ENCODE results near the gene HSPG2.

The HSPG2 gene

DNA sequence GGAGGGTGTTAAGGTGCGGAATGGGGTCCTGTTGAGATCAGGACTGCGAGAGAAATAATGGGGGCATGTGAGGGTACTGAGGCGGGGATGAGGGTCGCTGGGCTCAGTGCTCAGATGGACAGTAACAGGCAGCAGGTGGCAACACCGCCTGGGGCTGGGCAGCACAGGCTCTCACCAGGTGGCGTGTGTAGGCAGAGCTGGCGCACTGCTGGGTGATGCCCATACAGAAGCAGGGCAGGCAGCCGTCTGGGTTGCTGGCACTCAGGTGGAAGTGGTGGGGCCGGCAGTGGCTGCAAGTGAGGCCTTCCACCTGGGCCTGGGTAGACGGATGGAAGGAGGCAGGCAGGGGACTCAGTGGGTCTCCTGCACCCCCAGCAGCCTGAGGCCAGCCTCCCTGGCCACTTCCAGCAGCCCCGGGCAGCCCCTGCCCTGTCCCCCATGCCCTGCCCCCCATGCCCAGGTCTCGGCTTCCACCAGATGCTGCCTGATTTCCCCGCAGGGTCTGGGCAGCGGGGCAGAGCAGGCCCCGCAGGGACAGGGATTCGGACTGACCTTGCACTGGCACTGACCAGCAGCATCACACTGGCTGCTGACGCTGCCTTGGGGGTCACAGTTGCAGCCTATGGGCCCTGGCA, 64.5 kb downstream of the HSPG2 start:
- no peak overlapping the region for H3K4me3 ChIP-seq (ENCODE audit: low read depth, low read length)
- DNase-seq (ENCODE audit: low read depth), result no peak

DNA sequence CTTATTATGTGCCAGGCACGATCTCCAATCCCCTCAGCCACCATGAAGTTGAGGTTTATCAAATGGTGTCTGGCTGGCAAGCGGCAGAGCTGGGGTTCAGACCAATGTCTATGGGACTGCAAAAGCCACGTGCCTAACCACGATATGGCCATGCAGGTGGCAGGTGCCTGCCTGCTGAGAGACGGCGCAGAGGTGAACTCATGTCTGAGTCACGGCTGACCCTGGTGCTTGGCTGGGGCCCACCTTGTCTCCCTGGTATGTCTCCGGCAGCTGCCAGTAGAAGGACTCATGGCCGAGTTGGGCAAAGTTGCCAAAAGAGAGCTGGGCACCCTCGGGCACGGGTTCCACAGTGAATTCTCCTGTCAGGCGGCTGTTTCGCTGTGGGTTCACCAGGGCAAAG, 65.2 kb downstream of the HSPG2 start:
- no peak overlapping the region for H3K4me3 ChIP-seq (ENCODE audit: low read depth, low read length)
- no peak for DNase-seq (ENCODE audit: low read depth)

DNA sequence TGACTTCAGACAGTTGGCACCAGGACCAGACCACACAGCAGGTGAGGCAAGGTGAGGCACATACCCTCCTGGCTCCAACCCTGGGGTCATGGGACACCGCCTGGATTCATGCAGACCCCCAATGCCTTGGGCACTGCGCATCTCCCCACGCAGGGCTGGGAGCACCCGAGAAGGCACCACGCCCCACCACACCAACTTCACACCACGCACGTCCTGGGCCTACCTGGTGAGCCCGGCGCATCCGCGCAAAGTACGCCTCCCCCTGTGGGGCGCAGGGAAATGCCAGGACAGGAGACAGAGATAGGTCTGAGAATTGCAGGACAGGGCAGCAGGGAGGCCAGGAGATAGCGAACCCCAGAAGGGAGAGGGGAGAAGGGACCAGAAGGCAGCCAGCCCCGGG, 66.5 kb downstream of the HSPG2 start:
- no peak for DNase-seq (ENCODE audit: low read depth)
- H3K4me3 ChIP-seq (ENCODE audit: low read depth, low read length), result no peak overlapping the region

DNA sequence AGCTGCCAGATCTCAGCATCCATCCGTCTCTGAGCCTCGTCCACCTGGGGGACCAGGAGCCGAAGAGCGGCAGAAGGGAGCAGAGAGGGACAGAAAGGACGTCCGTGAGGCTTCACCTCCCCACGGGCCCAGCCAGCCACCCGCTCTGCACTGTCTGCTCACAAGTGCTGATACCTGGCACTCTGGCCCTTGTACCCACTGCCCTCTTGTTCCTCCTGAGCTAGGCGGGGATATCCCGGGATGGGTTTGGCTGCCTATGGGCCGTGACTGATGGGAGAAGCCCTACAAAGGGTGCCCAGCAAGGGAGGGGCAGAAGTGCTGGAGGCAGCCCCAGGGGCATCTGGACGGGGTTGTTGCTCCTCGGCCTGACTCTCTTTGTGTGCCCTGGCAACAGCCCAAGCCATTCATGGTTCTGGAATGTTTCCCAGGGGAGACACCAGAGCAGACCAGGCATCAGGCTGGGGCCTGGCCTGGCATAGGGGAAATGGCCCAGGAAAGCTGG, 67.4 kb downstream of the HSPG2 start:
- no peak overlapping the region for H3K4me3 ChIP-seq (ENCODE audit: low read depth, low read length)
- DNase-seq (ENCODE audit: low read depth), result peak; percentile 60

DNA sequence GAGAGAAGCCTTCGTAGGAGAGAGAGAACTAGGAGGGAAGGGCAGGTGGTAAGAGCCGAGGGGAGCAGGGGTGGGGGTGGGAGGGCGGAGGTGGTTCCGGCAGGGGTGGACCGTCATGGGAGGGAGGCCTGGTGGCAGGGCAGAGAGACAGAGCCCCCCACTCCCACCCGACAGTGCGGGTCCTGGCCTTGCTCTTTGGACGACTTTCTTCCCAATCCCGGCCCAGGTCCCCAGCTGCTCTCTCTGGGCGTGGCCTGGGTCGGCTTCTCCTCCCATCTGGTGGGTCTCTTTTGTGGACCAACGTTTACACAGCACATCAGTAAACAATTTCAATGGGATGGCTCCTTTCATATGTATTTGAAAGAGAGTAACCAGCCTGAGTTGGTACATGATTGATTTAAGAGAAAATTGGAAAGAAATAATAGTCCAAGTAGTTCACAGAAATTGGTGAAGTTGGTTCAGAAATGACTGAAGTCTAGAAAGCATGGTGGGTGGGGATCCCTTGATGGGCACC, 68.1 kb downstream of the HSPG2 start:
- H3K4me3 ChIP-seq (ENCODE audit: low read depth, low read length), result no peak overlapping the region
- no peak for DNase-seq (ENCODE audit: low read depth)

DNA sequence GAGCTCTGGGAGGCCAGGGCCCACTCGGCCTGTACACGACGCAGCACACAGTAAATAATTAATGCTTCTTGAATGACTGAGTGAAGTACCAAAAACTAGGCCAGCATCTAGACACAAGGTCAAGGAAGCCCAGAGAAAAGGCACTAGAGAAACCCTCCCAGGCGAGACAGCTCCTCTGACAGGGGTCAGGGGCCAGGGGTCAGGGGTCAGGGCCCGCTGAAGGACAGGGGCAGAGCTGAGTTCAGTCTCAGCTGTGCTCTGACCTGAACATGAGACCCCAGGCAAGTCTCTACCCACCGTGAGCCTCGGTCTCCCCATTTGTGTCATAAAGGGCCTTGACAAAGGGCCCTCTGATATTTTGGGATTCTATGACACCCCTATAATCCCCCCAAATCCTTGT, 68.6 kb downstream of the HSPG2 start:
- no peak for DNase-seq (ENCODE audit: low read depth)
- H3K4me3 ChIP-seq (ENCODE audit: low read depth, low read length), result no peak overlapping the region

DNA sequence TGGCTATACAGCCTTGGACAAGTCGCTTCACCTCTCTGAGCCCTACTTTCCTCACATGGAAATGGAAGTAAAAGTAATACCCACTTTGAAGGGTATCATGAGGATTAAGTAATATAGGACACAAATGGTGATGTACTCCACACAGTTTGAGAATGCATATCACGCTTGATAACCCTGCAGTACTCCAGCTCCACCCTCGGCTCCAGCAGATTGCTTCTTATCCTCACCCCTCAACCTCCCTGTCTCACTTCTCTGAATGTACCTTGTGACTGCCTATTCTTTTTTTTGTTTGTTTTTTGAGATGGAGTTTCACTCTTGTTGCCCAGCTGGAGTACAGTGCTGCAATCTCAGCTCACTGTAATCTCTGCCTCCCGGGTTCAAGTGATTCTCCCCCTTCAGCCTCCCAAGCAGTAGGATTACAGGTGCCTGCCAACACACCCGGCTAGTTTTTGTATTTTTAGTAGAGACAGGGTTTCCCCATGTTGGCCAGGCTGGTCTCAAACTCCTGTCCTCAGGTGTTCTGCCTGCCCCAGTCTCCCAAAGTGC, 69.6 kb downstream of the HSPG2 start:
- DNase-seq (ENCODE audit: low read depth), result no peak
- H3K4me3 ChIP-seq (ENCODE audit: low read depth, low read length), result no peak overlapping the region

DNA sequence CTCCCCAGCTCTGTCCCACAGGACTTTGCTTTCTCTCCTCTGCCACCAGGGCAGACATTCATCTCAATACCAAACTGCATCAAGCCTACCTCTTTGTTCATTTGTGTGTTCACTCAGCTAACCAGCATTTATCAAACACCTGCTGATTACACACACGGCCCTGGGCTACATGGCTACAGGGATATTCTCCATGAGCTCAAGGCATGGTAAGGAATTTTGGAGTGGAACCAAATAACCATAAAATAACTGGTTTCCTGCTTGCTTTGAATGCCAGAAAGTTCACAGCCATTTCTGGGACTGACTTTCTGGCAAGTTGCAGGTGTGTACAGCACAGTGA, 70.4 kb downstream of the HSPG2 start:
- DNase-seq (ENCODE audit: low read depth), result no peak

DNA sequence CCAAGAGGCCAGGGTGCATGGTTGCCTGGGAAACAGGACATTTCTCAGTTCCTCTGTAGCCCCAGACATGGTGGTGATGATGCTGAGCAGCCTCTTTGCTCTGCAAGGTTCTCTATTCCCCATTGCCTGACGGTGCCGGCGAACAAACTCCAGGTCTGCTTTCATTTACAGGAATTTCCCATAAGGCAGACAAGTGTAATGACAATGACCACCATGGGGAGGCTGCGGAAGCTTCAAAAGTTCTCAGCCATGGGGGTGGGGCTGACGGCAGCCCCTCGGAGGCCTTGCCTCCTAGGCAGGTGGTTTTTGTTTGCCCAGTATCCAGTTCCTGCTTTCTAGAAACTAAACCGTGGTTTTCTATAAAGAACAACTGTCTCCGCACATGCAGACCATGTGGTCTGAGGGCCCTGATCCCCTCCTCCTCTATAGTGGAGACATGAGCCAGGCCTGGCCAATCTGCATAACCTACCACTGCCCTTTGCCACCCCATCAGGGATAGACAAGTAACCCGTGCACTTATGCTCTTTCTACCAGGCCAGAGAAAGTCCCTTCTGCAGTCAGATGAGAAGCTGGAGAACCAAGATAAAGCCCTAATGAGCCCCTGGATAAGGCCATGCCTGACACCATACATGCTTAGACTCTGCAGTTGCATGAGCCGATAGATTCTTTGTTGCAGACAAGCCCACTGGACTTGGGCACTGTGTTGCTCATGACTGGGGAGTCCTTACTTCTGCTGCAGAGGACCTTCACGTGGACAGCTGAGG, 71.0 kb downstream of the HSPG2 start:
- DNase-seq (ENCODE audit: low read depth), result no peak
- H3K4me3 ChIP-seq (ENCODE audit: low read depth, low read length), result no peak overlapping the region

More for the DNA sequence above, 70.4 kb downstream of the HSPG2 start:
- H3K4me3 ChIP-seq (ENCODE audit: low read depth, low read length), result no peak overlapping the region

DNA sequence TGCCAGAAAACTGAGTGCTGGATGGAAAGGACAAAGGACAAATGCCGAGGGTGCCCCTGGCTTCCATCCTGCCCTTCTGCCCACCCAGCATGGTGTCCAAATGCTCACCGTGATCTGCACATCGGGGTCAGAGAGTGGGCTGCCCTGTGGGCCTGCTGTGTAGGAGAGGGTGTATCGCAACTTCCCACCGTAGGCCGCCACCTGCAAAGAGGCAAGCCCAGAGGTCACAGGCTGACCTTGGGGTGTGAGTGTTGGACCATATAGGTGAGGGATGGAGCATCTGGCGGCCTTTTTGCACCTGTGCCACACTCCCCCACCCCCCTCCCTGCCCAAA, 71.5 kb downstream of the HSPG2 start:
- DNase-seq (ENCODE audit: low read depth), result no peak
- no peak overlapping the region for H3K4me3 ChIP-seq (ENCODE audit: low read depth, low read length)

DNA sequence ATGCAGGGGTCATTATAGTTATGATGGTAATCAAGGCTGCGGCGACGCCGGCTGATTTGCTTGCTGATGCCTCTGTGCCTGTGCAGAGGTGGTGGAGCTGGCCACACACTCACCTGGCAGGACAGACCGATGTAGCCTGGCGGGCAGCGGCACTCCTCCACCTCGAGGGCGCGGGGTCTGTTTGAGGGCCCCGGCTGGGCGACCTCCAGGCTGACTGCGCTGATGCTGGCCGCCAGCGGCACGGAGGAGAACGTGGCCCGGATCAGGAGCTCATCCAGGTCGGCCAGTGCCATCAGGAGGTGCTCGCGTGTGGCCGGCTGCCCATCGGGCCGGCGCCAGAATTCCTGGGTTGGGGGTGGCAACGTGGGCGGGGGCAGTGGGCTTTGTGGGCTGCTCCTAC, 72.4 kb downstream of the HSPG2 start:
- no peak overlapping the region for H3K4me3 ChIP-seq (ENCODE audit: low read depth, low read length)
- no peak for DNase-seq (ENCODE audit: low read depth)

DNA sequence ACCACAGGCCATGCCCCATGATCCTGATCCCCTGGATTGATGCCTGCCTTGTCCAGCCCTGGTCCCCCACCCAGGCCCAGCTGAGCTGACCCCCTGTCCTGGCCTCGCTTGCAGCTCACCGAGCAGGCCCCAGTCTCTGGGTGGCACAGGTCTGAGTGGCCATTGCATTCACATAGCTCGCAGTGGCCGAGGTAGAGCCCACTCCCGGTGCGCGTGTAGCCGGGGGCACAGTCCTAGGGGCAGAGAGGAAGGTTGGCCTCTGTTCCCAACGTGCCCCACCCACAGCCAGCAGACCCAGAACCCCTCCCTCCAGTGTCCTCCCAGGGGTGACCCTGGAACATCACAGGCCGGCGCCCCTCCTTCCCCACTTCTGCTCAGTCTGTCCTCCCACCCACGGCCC, 73.1 kb downstream of the HSPG2 start:
- DNase-seq (ENCODE audit: low read depth), result no peak
- no peak overlapping the region for H3K4me3 ChIP-seq (ENCODE audit: low read depth, low read length)

DNA sequence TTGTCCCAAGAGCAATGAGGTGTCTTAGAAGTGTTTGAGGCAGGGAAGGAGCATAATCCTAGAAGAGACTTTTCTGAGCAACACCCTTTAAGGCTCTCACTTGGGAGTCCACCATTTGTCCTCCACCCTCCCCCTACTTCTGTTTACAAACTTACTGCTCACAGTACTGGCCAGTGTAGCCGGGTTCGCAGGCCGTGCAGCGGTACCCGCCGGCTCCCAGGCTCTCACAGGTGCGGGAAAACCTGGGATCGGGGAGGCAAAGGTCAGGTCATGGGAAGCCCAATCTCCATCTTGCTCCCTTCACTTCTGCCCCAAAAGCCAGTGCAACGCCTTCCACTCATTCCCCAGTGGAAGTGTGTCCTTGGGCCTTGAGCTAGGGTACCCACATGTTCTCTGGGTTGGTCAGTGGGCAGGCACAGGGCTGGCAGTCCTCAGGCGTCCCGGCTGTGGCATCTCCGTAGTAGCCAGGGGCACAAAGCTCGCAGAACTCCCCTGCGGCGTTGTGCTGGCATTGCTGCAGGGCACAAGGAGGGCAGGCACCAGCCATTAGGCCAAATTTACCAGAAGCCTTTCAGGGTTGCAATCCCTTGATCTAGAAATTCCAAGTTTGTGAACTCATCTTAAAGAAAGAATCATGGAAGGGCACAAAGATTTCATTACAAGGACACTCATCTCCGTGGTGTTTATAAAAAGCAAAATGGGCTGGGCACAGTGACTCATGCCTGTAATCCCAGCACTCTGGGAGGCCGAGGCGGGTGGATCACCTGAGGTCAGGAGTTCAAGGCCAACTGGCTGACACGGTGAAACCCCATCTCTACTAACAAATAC, 75.3 kb downstream of the HSPG2 start:
- H3K4me3 ChIP-seq (ENCODE audit: low read depth, low read length), result no peak overlapping the region
- no peak for DNase-seq (ENCODE audit: low read depth)

DNA sequence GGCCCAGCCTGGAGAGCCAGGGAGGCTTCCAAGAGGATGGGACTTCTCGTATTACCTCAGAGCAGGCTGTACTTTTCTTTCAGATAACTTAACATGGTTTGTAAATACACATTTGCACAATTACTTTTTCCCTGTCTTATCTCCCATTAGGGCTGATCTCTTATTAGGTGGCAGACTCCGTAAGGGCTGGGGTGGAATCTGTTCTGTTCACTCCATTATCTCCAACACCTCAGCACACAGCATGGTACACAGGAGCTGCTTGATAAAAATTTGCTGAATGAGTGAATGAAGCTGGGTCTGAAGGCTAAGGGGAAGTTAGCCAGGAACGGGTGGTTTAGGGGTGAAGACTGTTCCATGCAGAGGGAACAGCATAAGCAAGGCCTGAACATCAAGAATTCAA, 76.1 kb downstream of the HSPG2 start:
- no peak overlapping the region for H3K4me3 ChIP-seq (ENCODE audit: low read depth, low read length)
- DNase-seq (ENCODE audit: low read depth), result no peak

DNA sequence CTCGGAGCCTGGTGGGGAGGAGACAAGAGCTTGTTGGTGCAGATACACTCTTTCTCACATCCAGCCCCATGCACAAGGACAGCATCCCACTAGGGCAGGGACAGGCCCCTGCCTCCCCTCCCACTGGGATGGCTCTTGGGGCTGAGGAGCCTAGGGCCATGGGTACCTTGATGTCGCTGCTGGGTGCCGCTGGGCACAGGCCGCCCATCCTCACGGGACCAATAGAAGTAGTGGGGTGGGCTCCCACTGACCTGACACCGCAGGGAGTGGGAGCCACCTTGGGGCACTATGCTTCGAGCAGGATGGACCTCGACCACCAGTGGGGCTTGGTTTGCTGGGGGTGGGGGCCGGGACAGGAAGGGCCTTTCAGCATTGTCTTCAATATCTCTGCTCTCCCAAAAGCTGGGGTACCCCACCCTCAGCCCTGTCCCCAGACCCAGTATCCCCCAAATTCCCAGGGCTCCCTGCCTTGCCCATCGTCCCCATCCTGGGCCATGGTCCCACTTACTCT, 77.4 kb downstream of the HSPG2 start:
- no peak for DNase-seq (ENCODE audit: low read depth)
- no peak overlapping the region for H3K4me3 ChIP-seq (ENCODE audit: low read depth, low read length)

DNA sequence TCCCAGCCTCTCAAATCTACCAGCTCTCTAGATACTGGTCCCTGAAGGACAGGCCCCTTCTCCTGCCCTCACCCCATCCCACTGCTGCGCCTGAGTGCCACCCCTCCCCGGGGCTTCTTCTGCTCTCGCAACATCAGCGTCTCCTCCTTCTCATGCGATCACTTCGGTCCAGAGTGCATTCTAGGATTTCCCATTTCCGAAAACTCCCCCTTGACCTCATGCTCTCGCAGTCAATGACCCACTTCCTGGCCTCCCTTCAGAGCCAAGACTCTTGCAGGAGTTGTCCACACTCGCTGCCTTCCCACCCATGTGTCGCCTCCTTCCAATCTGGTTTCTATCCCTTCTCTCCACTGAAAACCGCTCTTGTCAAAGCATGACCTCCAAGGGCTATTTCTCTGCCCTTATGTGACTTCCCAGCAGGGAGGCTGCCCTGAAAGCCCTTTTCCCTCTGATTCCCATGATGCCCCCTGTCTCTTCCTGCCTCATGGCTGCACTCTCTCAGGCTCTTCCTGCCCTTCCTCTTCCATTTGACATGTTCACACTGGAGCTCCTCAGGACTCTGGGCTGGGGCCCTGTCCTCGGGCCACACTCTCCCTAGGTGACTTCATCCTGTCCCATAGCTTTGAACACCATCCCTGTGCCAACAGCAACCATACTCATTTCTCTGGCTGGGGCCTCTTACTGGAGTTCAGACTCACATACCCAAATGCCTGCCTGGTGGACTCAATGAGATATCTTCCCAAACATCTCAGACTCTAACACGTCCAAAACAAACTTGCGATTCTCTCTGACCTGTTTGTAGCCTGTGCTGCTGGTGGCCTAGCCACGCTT, 79.1 kb downstream of the HSPG2 start:
- no peak for DNase-seq (ENCODE audit: low read depth)
- H3K4me3 ChIP-seq (ENCODE audit: low read depth, low read length), result no peak overlapping the region

DNA sequence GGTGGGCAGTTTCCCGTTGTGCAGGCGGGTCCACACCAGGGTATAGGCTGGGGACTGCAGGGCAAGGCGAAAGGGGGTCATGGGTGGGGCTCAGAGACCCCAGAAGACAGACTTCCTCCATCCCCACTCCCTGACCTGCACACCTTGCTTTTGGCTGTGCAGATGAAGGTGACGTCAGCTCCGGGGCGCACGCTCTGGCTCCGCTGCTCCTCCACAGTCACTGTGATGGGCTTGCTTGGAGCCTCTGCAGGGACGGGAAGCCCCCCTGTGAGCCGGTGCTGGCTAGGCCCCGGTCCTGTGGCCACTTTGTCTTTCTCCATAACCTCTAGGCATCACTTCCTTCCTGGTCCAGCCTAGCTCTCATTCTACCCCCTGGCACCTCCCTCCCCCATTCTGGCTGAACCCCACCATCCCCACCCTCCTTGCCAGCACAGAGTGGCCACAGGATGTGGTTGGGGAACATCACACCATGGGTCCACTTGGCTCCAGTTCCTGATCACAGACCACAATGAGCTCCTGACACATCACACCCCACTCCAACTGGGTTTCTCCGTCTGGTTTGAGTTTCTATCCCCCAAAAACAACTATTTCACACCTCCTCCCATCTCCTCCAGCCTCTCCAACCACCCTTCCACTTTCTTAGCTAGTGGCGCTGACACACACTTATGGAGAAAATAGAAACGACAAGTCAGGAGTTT, 79.8 kb downstream of the HSPG2 start:
- DNase-seq (ENCODE audit: low read depth), result no peak
- H3K4me3 ChIP-seq (ENCODE audit: low read depth, low read length), result no peak overlapping the region

DNA sequence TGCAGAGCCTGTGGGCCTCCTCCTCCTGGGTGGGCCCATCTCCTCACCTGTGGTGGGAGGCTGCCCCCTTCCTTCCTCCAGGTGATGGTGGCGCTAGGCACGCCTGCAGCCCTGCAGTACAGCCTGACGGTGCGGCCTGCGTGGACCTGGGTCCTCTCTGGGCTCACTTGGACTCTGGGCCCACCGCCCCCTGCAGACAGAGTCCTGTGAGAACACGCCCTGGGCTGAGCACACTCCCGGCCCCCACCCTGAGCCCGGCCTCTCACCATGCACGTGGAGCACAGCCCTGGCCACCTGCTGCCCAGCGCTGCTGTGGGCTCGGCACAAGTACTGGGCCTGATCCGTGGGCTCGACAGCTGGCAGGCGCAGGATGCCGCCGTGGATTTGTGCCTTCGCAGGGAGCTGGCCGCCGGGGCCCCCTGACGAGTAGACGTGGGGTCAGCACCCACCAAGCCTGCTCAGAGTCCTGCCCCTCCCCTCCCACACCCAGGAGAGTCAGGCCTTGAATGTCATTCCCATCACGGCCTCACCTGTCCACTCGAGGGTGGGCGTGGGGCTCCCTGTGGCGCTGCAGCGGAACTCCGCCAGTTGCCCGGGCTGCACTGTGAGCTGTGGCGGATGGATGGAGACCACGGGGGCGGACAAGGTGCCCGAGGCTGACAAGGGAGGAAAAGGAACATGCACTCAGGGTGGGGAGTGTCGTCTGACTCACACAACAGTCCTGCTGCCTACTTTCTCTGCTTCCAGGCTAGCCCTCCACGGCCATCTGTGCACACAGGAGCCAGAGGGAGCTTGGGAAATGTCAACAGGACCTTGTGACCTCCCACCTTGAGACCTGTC, 81.6 kb downstream of the HSPG2 start:
- no peak for DNase-seq (ENCODE audit: low read depth)
- no peak overlapping the region for H3K4me3 ChIP-seq (ENCODE audit: low read depth, low read length)

Measured in skeletal muscle cell (primary cell).